GM23338 (cell line): Measurements from ENCODE around the gene SAFB. TPM values are rescaled to one million over a fixed set of nuclear protein-coding genes. Genes with fewer than 3 reads are reported as not detected.

Experiments used
- ATAC-seq: fragments of 200-7000 bp; cut with Tn5 transposase; 3 replicates; pipeline ENCODE4 v1.9.1; 2020
- DNase-seq: peaks from one replicate; pipeline ENCODE4 v3.0.0-alpha.2; 2015; ENCODE audit warnings: low spot score
- H2AFZ ChIP-seq: fragments of 200-600 bp; sonication (generic); 2 replicates; pipeline ENCODE4 v1.8.0; 2016; ENCODE audit warnings: antibody characterized with exemption, mild to moderate bottlenecking, moderate library complexity
- H3F3A ChIP-seq: fragments of 200-600 bp; sonication (generic); replicated peaks from 2 replicates; pipeline ENCODE4 v1.8.0; 2017; ENCODE audit warnings: antibody characterized with exemption, mixed run types, low read depth
- H3K27ac ChIP-seq: fragments of 200-600 bp; sonication (generic); 2 replicates; pipeline ENCODE4 v1.6.1; 2016; ENCODE audit warnings: low read depth
- H3K27me3 ChIP-seq: fragments of 200-600 bp; sonication (generic); 2 replicates; pipeline ENCODE4 v1.8.0; 2016; ENCODE audit warnings: mild to moderate bottlenecking, mixed run types, moderate library complexity; ENCODE audit not compliant: insufficient read depth
- H3K36me3 ChIP-seq: fragments of 200-600 bp; sonication (generic); 2 replicates; pipeline ENCODE4 v1.8.0; 2016; ENCODE audit warnings: mild to moderate bottlenecking; ENCODE audit not compliant: insufficient read depth
- H3K4me1 ChIP-seq: fragments of 200-600 bp; sonication (generic); 2 replicates; pipeline ENCODE4 v1.8.0; 2016; ENCODE audit warnings: mild to moderate bottlenecking, moderate library complexity; ENCODE audit not compliant: insufficient read depth
- H3K4me2 ChIP-seq: fragments of 200-600 bp; sonication (generic); 2 replicates; pipeline ENCODE4 v1.7.1; 2017; ENCODE audit warnings: mixed run types
- H3K4me3 ChIP-seq: fragments of 200-600 bp; sonication (generic); 2 replicates; pipeline ENCODE4 v1.6.1; 2016; ENCODE audit warnings: mixed run types
- H3K79me2 ChIP-seq: fragments of 200-600 bp; sonication (generic); replicated peaks from 2 replicates; pipeline ENCODE4 v1.8.0; 2017; ENCODE audit warnings: mild to moderate bottlenecking; ENCODE audit not compliant: insufficient read depth
- H3K9me2 ChIP-seq: fragments of 200-600 bp; sonication (generic); 2 replicates; pipeline ENCODE4 v1.8.0; 2017; ENCODE audit not compliant: insufficient read depth
- H4K20me1 ChIP-seq: fragments of 200-600 bp; sonication (generic); replicated peaks from 2 replicates; pipeline ENCODE4 v1.8.0; 2017; ENCODE audit warnings: mild to moderate bottlenecking; ENCODE audit not compliant: insufficient read depth
- H3K27ac Mint-ChIP-seq: 2 replicates; pipeline ENCODE4 v1.8.0; 2020; ENCODE audit warnings: inconsistent platforms, mild to moderate bottlenecking, moderate library complexity, mixed read lengths
- H3K27me3 Mint-ChIP-seq: 3 replicates; pipeline ENCODE4 v1.8.0; 2022; ENCODE audit warnings: low read depth, mild to moderate bottlenecking, moderate library complexity, mixed read lengths, inconsistent platforms; ENCODE audit not compliant: insufficient read depth, poor library complexity
- H3K36me3 Mint-ChIP-seq: 3 replicates; pipeline ENCODE4 v1.8.0; 2021; ENCODE audit warnings: low read depth, mild to moderate bottlenecking, inconsistent platforms, moderate library complexity, mixed read lengths
- H3K4me1 Mint-ChIP-seq: 3 replicates; pipeline ENCODE4 v1.8.0; 2020; ENCODE audit warnings: mild to moderate bottlenecking, inconsistent platforms, mixed read lengths
- H3K4me3 Mint-ChIP-seq: 3 replicates; pipeline ENCODE4 v1.8.0; 2021; ENCODE audit warnings: moderate library complexity, mild to moderate bottlenecking, inconsistent platforms, mixed read lengths
- H3K9me3 Mint-ChIP-seq: 3 replicates; pipeline ENCODE4 v1.8.0; 2020; ENCODE audit warnings: moderate library complexity, mild to moderate bottlenecking, inconsistent platforms, mixed read lengths
- CREB1 ChIP-seq: fragments of 250-450 bp; sonication (Bioruptor Pico); IDR thresholded peaks from 2 replicates; pipeline ENCODE4 v1.5.0; 2020; ENCODE audit warnings: low read depth, mild to moderate bottlenecking, moderate library complexity
- EZH2 ChIP-seq: fragments of 200-600 bp; sonication (generic); IDR thresholded peaks from one replicate; pipeline ENCODE4 v1.8.0; 2017; ENCODE audit warnings: antibody characterized with exemption, mild to moderate bottlenecking, low read depth; ENCODE audit not compliant: unreplicated experiment
- JUNB ChIP-seq: IDR thresholded peaks from one replicate; pipeline ENCODE4 v1.6.1; 2016; ENCODE audit warnings: antibody characterized with exemption; ENCODE audit not compliant: unreplicated experiment
- POLR2AphosphoS5 ChIP-seq: IDR thresholded peaks from 2 replicates; pipeline ENCODE4 v1.6.1; 2016; ENCODE audit warnings: antibody characterized with exemption, low read depth
- REST ChIP-seq: IDR thresholded peaks from one replicate; pipeline ENCODE4 v1.6.1; 2018; ENCODE audit warnings: antibody characterized with exemption; ENCODE audit not compliant: unreplicated experiment
- STAT1 ChIP-seq: IDR thresholded peaks from one replicate; pipeline ENCODE4 v1.6.1; 2016; ENCODE audit warnings: antibody characterized with exemption; ENCODE audit not compliant: unreplicated experiment
- ZNF114 ChIP-seq: fragments of 250-450 bp; sonication (Bioruptor Pico); IDR thresholded peaks from 2 replicates; pipeline ENCODE4 v1.5.0; 2020; ENCODE audit warnings: mild to moderate bottlenecking, moderate library complexity
- ZNF331 ChIP-seq: fragments of 250-450 bp; sonication (Bioruptor Pico); IDR thresholded peaks from 2 replicates; pipeline ENCODE4 v1.5.0; 2020; ENCODE audit warnings: low read depth, mild to moderate bottlenecking, moderate library complexity
- polyA plus RNA-seq: library from polyadenylated mRNA; unstranded; fragments of >200 nt; fragmentation: Nextera tagmentation; extraction: Ambion mirVana; gene quantifications from 2 replicates; pipeline ENCODE4 v1.2.1, GENCODE V29; 2016
- total RNA-seq: library from RNA; depleted of rRNA; stranded (reverse); fragments of >200 nt; shearing (Covaris generic); gene quantifications from 2 replicates; pipeline ENCODE4 v1.2.3, GENCODE V29; 2014

The SAFB gene
- total and polyA plus RNA-seq, 2 experiments from 2014 or later: 85.2 to 109 TPM

DNA sequence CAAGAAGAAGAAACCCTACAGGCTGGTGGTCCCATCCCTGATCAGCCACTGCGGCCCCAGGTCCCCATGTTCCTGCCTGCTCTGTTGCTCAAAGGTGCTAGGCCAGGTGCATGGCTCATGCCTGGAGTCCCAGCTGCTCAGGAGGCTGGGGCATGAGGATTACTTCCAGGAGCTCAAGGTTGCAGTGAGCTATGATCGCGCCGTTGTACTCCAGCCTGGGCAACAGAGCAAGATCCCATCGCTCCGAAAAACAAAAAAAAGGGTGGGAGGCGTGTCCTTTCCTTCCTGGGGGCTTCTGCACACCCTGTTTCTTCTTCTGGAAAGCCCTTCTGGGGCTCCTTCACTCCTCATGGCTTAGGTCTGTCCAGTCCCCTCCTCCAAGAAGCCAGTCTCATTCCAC, 43.2 kb upstream of the SAFB start:
- H3K79me2 ChIP-seq: no peaks in the 10 kb centered on the region
- Mint-ChIP-seq H3K4me1 (peaks cover 15% of the 10 kb centered on the region), H3K27me3 (peaks cover 10% of the 10 kb centered on the region), H3K9me3 (no peaks in the 10 kb centered on the region), H3K4me3 (no peak overlapping the region), H3K27ac (no peak overlapping the region; the same call in 1 of the 2 replicates), H3K36me3 (no peaks in the 10 kb centered on the region)
- H2AFZ ChIP-seq: no peak overlapping the region
- H4K20me1 ChIP-seq: no peaks in the 10 kb centered on the region; the same call in 1 of the 2 replicates
- no peak overlapping the region for H3K4me2 ChIP-seq
- no peaks in the 10 kb centered on the region for H3K27me3 ChIP-seq
- ATAC-seq (no peak), DNase-seq (no peak)
- no peaks in the 10 kb centered on the region for H3F3A ChIP-seq
- H3K9me2 ChIP-seq: no peaks in the 10 kb centered on the region
- H3K27ac ChIP-seq: no peak overlapping the region
- no peaks in the 10 kb centered on the region for H3K36me3 ChIP-seq
- H3K4me3 ChIP-seq: no peak overlapping the region
- TF ChIP-seq CREB1 (no peak), ZNF114 (CRISPR knock-in tag) (no peak), STAT1 (no peak), ZNF331 (CRISPR knock-in tag) (no peak), POLR2AphosphoS5 (no peak)
- no peaks in the 10 kb centered on the region for H3K4me1 ChIP-seq

GRCh38 chr19:5580161-5580571, 42.7 kb upstream of the SAFB start:
- Mint-ChIP-seq H3K9me3 (no peaks in the 10 kb centered on the region), H3K4me3 (no peak overlapping the region), H3K4me1 (peaks cover 18% of the 10 kb centered on the region), H3K27me3 (peaks cover 10% of the 10 kb centered on the region), H3K36me3 (no peaks in the 10 kb centered on the region; the same call in 2 of the 3 replicates), H3K27ac (no peak overlapping the region; the same call in 1 of the 2 replicates)
- H3K4me1 ChIP-seq: 0 out of 2 replicates have a peak, but pooled peaks cover 3% of the 10 kb centered on the region
- H3K36me3 ChIP-seq: no peaks in the 10 kb centered on the region
- TF ChIP-seq EZH2: no peak
- TF ChIP-seq STAT1: no peak
- TF ChIP-seq JUNB: no peak
- H3K4me3 ChIP-seq: no peak overlapping the region
- ATAC-seq (no peak), DNase-seq (no peak)
- no peak overlapping the region for H2AFZ ChIP-seq
- H4K20me1 ChIP-seq: no peaks in the 10 kb centered on the region; the same call in 1 of the 2 replicates
- peaks cover 2% of the 10 kb centered on the region for H3F3A ChIP-seq
- H3K4me2 ChIP-seq: no peak overlapping the region
- no peak overlapping the region for H3K27ac ChIP-seq
- H3K79me2 ChIP-seq: no peaks in the 10 kb centered on the region
- no peaks in the 10 kb centered on the region for H3K27me3 ChIP-seq
- H3K9me2 ChIP-seq: no peaks in the 10 kb centered on the region

- Mint-ChIP-seq H3K4me1 (peaks cover 39% of the 10 kb centered on the region), H3K36me3 (peaks cover 32% of the 10 kb centered on the region), H3K27ac (peak overlapping the region; percentile 91), H3K9me3 (no peaks in the 10 kb centered on the region; the same call in 2 of the 3 replicates), H3K4me3 (peak overlapping the region; percentile 64), H3K27me3 (peaks cover 9% of the 10 kb centered on the region)
- H3K27ac ChIP-seq: peak overlapping the region; percentile 86
- no peaks in the 10 kb centered on the region for H3K9me2 ChIP-seq
- H2AFZ ChIP-seq: no peak overlapping the region
- ATAC-seq (peak; percentile 83), DNase-seq (peak; percentile 88)
- no peaks in the 10 kb centered on the region for H3K27me3 ChIP-seq
- peak overlapping the region; percentile 40; the same call in 1 of the 2 replicates for H3K4me3 ChIP-seq
- peaks cover 3% of the 10 kb centered on the region; the same call in 1 of the 2 replicates for H4K20me1 ChIP-seq
- no peaks in the 10 kb centered on the region; the same call in 1 of the 2 replicates for H3K79me2 ChIP-seq
- H3K4me2 ChIP-seq: peak overlapping the region; percentile 74
- H3K4me1 ChIP-seq: peaks cover 14% of the 10 kb centered on the region; the same call in 1 of the 2 replicates
- H3K36me3 ChIP-seq: 0 out of 2 replicates have a peak, but pooled peaks cover 4% of the 10 kb centered on the region
- H3F3A ChIP-seq: peaks cover 8% of the 10 kb centered on the region
- TF ChIP-seq REST: no peak
- no peak for TF ChIP-seq ZNF114 (CRISPR knock-in tag)
Measured at GRCh38 chr19:5585461-5586299, 37.2 kb upstream of the SAFB start.
